SK-N-SH treated with all-trans-retinoic acid at 6 μM for 48 hours (cell line): ENCODE measurements around the gene GHITM.

Source experiments
- ESRRG ChIP-seq: fragments of 250-450 bp; sonication (Bioruptor Pico); IDR thresholded peaks from 2 replicates; pipeline ENCODE4 v1.6.1; 2021; ENCODE audit warnings: mild to moderate bottlenecking
- OSR1 ChIP-seq: fragments of 250-450 bp; sonication (Bioruptor Pico); IDR thresholded peaks from 2 replicates; pipeline ENCODE4 v1.8.0; 2022; ENCODE audit warnings: moderate library complexity, mild to moderate bottlenecking, inconsistent platforms
- POU6F1 ChIP-seq: fragments of 250-450 bp; sonication (Bioruptor Pico); IDR thresholded peaks from 2 replicates; pipeline ENCODE4 v1.8.0; 2021; ENCODE audit warnings: low read depth, mild to moderate bottlenecking, moderate library complexity, borderline replicate concordance
- ZC3H10 ChIP-seq: fragments of 250-450 bp; sonication (Bioruptor Pico); IDR thresholded peaks from 2 replicates; pipeline ENCODE4 v1.5.1; 2021; ENCODE audit warnings: mild to moderate bottlenecking, moderate library complexity
- ZFP3 ChIP-seq: fragments of 250-450 bp; sonication (Bioruptor Pico); IDR thresholded peaks from 2 replicates; pipeline ENCODE4 v1.5.0; 2020; ENCODE audit warnings: mild to moderate bottlenecking, moderate library complexity
- ZNF8 ChIP-seq: fragments of 450-650 bp; formaldehyde crosslinking; IDR thresholded peaks from 2 replicates; pipeline ENCODE4 v1.5.0; 2020; ENCODE audit warnings: mild to moderate bottlenecking, moderate library complexity
- TF ChIP-seq, protein P1 (sequence below): fragments of 250-450 bp; sonication (Bioruptor Pico); IDR thresholded peaks from 2 replicates; pipeline ENCODE4 v1.8.0; 2020; ENCODE audit warnings: mild to moderate bottlenecking, moderate library complexity, borderline replicate concordance

DNA sequence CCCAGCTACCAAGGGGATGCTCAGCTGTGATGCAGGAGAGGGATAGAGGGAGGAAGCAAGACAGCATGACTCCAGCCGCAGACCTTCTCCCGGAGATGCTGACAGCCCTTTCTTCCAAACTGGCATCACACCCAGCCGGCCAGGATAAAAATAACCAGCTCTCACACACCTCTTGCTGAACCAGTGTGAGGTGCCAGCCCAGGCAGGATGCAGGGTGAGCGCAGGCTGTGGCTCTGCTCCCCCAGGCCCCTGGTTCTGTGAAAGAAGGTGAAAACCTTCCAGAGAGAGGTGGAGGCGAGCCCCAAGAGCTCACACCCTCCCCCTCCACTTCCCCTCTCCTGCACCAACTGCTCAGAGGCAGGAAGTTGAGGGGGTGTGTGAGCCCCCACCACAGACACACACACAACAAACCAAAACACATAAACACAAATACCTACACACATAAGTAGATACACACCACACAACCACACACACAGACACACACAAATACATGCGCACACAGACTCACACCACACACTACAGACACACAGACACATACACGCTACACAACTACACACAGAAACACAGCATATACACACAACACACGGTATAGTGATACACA, 38.3 kb downstream of the GHITM start:
- TF ChIP-seq POU6F1 (CRISPR knock-in tag), result no peak
- no peak for TF ChIP-seq ZFP3
- no peak for TF ChIP-seq ESRRG
- no peak for TF ChIP-seq OSR1 (CRISPR knock-in tag)
- TF ChIP-seq ZNF8 (CRISPR knock-in tag), result no peak
- TF ChIP-seq ZC3H10 (CRISPR knock-in tag), result no peak
- TF ChIP-seq, protein P1, sequence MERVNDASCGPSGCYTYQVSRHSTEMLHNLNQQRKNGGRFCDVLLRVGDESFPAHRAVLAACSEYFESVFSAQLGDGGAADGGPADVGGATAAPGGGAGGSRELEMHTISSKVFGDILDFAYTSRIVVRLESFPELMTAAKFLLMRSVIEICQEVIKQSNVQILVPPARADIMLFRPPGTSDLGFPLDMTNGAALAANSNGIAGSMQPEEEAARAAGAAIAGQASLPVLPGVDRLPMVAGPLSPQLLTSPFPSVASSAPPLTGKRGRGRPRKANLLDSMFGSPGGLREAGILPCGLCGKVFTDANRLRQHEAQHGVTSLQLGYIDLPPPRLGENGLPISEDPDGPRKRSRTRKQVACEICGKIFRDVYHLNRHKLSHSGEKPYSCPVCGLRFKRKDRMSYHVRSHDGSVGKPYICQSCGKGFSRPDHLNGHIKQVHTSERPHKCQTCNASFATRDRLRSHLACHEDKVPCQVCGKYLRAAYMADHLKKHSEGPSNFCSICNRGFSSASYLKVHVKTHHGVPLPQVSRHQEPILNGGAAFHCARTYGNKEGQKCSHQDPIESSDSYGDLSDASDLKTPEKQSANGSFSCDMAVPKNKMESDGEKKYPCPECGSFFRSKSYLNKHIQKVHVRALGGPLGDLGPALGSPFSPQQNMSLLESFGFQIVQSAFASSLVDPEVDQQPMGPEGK (CRISPR knock-in tag), result no peak
